ENCODE measurements around the gene TMIGD3.
"Not testable (repeated sequence)": the region's sequence is repeated elsewhere in the genome, so short reads cannot be mapped to it uniquely, and the experiment has no call there.

Gene TMIGD3

GRCh38 chr1:111503585-111504060, at the start of gene TMIGD3, which contains the start of gene ADORA3:
Gene TMIGD3, minus strand, starts transcription at chr1:111503633. Its CDS starts 279 bp downstream, at chr1:111503354.
Gene ADORA3, minus strand, starts transcription at chr1:111503633. Its CDS starts 279 bp downstream, at chr1:111503354.
- no peak for DNase-seq

- DNase-seq, result no peak
Measured at GRCh38 chr1:111553196-111553595, 49.8 kb upstream of the TMIGD3 start.

- no peak for DNase-seq
Measured at GRCh38 chr1:111552587-111552986, 49.2 kb upstream of the TMIGD3 start.

GRCh38 chr1:111551623-111552411, 48.4 kb upstream of the TMIGD3 start:
- no peak for DNase-seq

- not testable (repeated sequence) for DNase-seq
Measured at GRCh38 chr1:111547786-111548185, 44.4 kb upstream of the TMIGD3 start.

GRCh38 chr1:111542187-111542586, 38.8 kb upstream of the TMIGD3 start:
- DNase-seq, result no peak

- no peak for DNase-seq
Measured at GRCh38 chr1:111541721-111542120, 38.3 kb upstream of the TMIGD3 start.

- no peak for DNase-seq
Measured at GRCh38 chr1:111540928-111541327, 37.5 kb upstream of the TMIGD3 start.

GRCh38 chr1:111538343-111539025, 35.1 kb upstream of the TMIGD3 start:
- no peak for DNase-seq

GRCh38 chr1:111535256-111536191, 32.1 kb upstream of the TMIGD3 start:
- no peak for DNase-seq

- no peak for DNase-seq
Measured at GRCh38 chr1:111520053-111520452, 16.6 kb upstream of the TMIGD3 start.

- DNase-seq, result peak in 1 of 2 donors; percentile 55
Measured at GRCh38 chr1:111517469-111518225, 14.2 kb upstream of the TMIGD3 start.

- no peak for DNase-seq
Measured at GRCh38 chr1:111516005-111516535, 12.6 kb upstream of the TMIGD3 start.

- peak in 1 of 2 donors; percentile 50 for DNase-seq
Measured at GRCh38 chr1:111515291-111516004, 12.0 kb upstream of the TMIGD3 start.

GRCh38 chr1:111513410-111514020, 10.1 kb upstream of the TMIGD3 start:
- no peak for DNase-seq

GRCh38 chr1:111512931-111513330, 9.5 kb upstream of the TMIGD3 start:
- no peak for DNase-seq

- DNase-seq, result no peak
Measured at GRCh38 chr1:111512132-111512889, 8.9 kb upstream of the TMIGD3 start.

- DNase-seq, result no peak
Measured at GRCh38 chr1:111511370-111511769, 7.9 kb upstream of the TMIGD3 start.

- no peak for DNase-seq
Measured at GRCh38 chr1:111509997-111510375, 6.6 kb upstream of the TMIGD3 start.
